Ishikawa (cell line): ENCODE data around the gene PDZD2.

Experiments
- CEBPB ChIP-seq: IDR thresholded peaks from 2 replicates; pipeline ENCODE4 v1.6.1; 2012
- CREB1 ChIP-seq: IDR thresholded peaks from 2 replicates; pipeline ENCODE4 v1.6.1; 2012; ENCODE audit warnings: low read depth
- EGR1 ChIP-seq: IDR thresholded peaks from 2 replicates; pipeline ENCODE4 v1.6.1; 2012
- EP300 ChIP-seq: IDR thresholded peaks from 2 replicates; pipeline ENCODE4 v1.6.1; 2012; ENCODE audit warnings: borderline replicate concordance
- FOXM1 ChIP-seq: IDR thresholded peaks from 2 replicates; pipeline ENCODE4 v1.6.1; 2012; ENCODE audit warnings: low read depth, borderline replicate concordance
- MAX ChIP-seq: IDR thresholded peaks from 2 replicates; pipeline ENCODE4 v1.6.1; 2012
- NFIC ChIP-seq: IDR thresholded peaks from 2 replicates; pipeline ENCODE4 v1.6.1; 2012
- RAD21 ChIP-seq: IDR thresholded peaks from 2 replicates; pipeline ENCODE4 v1.6.1; 2012; ENCODE audit warnings: low read depth
- REST ChIP-seq: IDR thresholded peaks from 2 replicates; pipeline ENCODE4 v1.6.1; 2012; ENCODE audit warnings: low read depth, mild to moderate bottlenecking
- TAF1 ChIP-seq: IDR thresholded peaks from 2 replicates; pipeline ENCODE4 v1.6.1; 2012; ENCODE audit warnings: low read depth, mild to moderate bottlenecking
- TCF12 ChIP-seq: IDR thresholded peaks from 2 replicates; pipeline ENCODE4 v1.6.1; 2012; ENCODE audit warnings: low read depth
- TEAD4 ChIP-seq: IDR thresholded peaks from 2 replicates; pipeline ENCODE4 v1.6.1; 2012
- USF1 ChIP-seq: IDR thresholded peaks from 2 replicates; pipeline ENCODE4 v1.6.1; 2012
- YY1 ChIP-seq: IDR thresholded peaks from 2 replicates; pipeline ENCODE4 v1.6.1; 2012; ENCODE audit warnings: low read depth
- ZBTB7A ChIP-seq: IDR thresholded peaks from 2 replicates; pipeline ENCODE4 v1.6.1; 2012; ENCODE audit warnings: low read depth

The PDZD2 gene

GRCh38 chr5:31783731-31784130, 144.8 kb downstream of the PDZD2 start:
- no peak for TF ChIP-seq TAF1
- no peak for TF ChIP-seq RAD21
- no peak for TF ChIP-seq EGR1
- no peak for TF ChIP-seq ZBTB7A
- no peak for TF ChIP-seq MAX
- TF ChIP-seq YY1: no peak
- TF ChIP-seq NFIC: no peak

GRCh38 chr5:31786090-31786631, 147.2 kb downstream of the PDZD2 start:
- TF ChIP-seq TAF1 (no peak), USF1 (no peak), CREB1 (no peak)

GRCh38 chr5:31794009-31794408, 155.1 kb downstream of the PDZD2 start:
- TF ChIP-seq YY1 (no peak), USF1 (no peak), NFIC (no peak), TAF1 (no peak), RAD21 (no peak), CEBPB (no peak), TEAD4 (no peak), ZBTB7A (no peak), REST (no peak)

GRCh38 chr5:31798168-31798567, 159.2 kb downstream of the PDZD2 start:
- TF ChIP-seq TAF1: no peak
- TF ChIP-seq REST: no peak; the same call in 1 of the 2 replicates
- TF ChIP-seq FOXM1: no peak
- no peak for TF ChIP-seq ZBTB7A
- no peak for TF ChIP-seq CEBPB
- TF ChIP-seq TEAD4: no peak
- TF ChIP-seq USF1: no peak
- TF ChIP-seq RAD21: no peak
- TF ChIP-seq MAX: no peak
- TF ChIP-seq YY1: no peak
- no peak for TF ChIP-seq EGR1
- no peak for TF ChIP-seq NFIC
- no peak for TF ChIP-seq EP300
- no peak for TF ChIP-seq TCF12
- no peak for TF ChIP-seq CREB1

- no peak for TF ChIP-seq EGR1
- TF ChIP-seq REST: no peak
- TF ChIP-seq NFIC: no peak
- TF ChIP-seq YY1: no peak
- TF ChIP-seq TEAD4: no peak
- no peak for TF ChIP-seq CREB1
- no peak for TF ChIP-seq EP300
- no peak for TF ChIP-seq MAX
- TF ChIP-seq TAF1: no peak
- no peak for TF ChIP-seq TCF12
- TF ChIP-seq USF1: no peak
- TF ChIP-seq ZBTB7A: no peak
- no peak for TF ChIP-seq CEBPB
- no peak for TF ChIP-seq FOXM1
- no peak for TF ChIP-seq RAD21
Measured at GRCh38 chr5:31800351-31800750, 161.4 kb downstream of the PDZD2 start.
